Measurements from ENCODE around the gene ZNF479.

DNA sequence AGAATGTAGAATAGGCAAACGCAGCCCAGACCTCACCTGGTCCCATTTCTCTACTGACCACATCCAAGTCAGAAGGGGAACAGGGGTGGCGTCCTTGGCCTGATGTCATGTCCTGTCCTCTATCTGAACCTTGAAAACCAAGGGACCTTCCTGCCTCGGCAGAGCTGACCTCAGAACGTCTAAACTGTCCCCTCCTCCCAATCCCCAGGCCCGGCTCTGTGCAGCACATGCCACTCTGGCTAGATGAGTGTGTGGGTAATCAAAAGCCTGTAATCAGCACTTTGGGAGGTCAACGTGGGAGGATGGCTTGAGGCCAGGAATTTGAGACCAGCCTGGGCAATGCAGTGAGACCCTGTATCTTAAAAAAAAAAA is 46.5 kb upstream of the ZNF479 start:
- TF ChIP-seq POLR2A (IDR thresholded peaks at IDR 0.05; ENCODE audit: low read depth, low read length) (no peak), POLR2AphosphoS5 (IDR thresholded peaks at IDR 0.05; ENCODE audit: low read depth, low read length) (no peak), TAF1 (IDR thresholded peaks at IDR 0.05; ENCODE audit: low read depth, low read length) (no peak), SPI1 (IDR thresholded peaks at IDR 0.05; ENCODE audit: low read depth, low read length) (no peak)
